ENCODE results near the gene NRP2.

Gene NRP2

GRCh38 chr2:205701509-205701908, 19.2 kb downstream of the NRP2 start:
- H3K4me3 ChIP-seq (ENCODE audit: low read length), result no peak overlapping the region
- TF ChIP-seq ZNF274 (IDR thresholded peaks at IDR 0.05; ENCODE audit: low read depth, low read length), result no peak

GRCh38 chr2:205702576-205702975, 20.3 kb downstream of the NRP2 start:
- H3K4me3 ChIP-seq (ENCODE audit: low read length), result no peak overlapping the region
- no peak for TF ChIP-seq ZNF274 (IDR thresholded peaks at IDR 0.05; ENCODE audit: low read depth, low read length)

GRCh38 chr2:205703471-205704126, 21.3 kb downstream of the NRP2 start:
- H3K4me3 ChIP-seq (ENCODE audit: low read length), result no peak overlapping the region
- no peak for TF ChIP-seq ZNF274 (IDR thresholded peaks at IDR 0.05; ENCODE audit: low read depth, low read length)

- H3K4me3 ChIP-seq (ENCODE audit: low read length), result no peak overlapping the region
- TF ChIP-seq ZNF274 (IDR thresholded peaks at IDR 0.05; ENCODE audit: low read depth, low read length), result no peak
These were observed 21.9 kb downstream of the NRP2 start for GRCh38 chr2:205704127-205704741.

- no peak for TF ChIP-seq ZNF274 (IDR thresholded peaks at IDR 0.05; ENCODE audit: low read depth, low read length)
- no peak overlapping the region for H3K4me3 ChIP-seq (ENCODE audit: low read length)
These were observed 23.4 kb downstream of the NRP2 start for GRCh38 chr2:205705511-205706349.

GRCh38 chr2:205706769-205707381, 24.6 kb downstream of the NRP2 start:
- no peak overlapping the region; the same call in 1 of the 2 replicates for H3K4me3 ChIP-seq (ENCODE audit: low read length)
- no peak for TF ChIP-seq ZNF274 (IDR thresholded peaks at IDR 0.05; ENCODE audit: low read depth, low read length)

- no peak overlapping the region for H3K4me3 ChIP-seq (ENCODE audit: low read length)
- TF ChIP-seq ZNF274 (IDR thresholded peaks at IDR 0.05; ENCODE audit: low read depth, low read length), result no peak
These were observed 25.9 kb downstream of the NRP2 start for GRCh38 chr2:205708231-205708631.

GRCh38 chr2:205709319-205709718, 27.0 kb downstream of the NRP2 start:
- no peak overlapping the region; the same call in 1 of the 2 replicates for H3K4me3 ChIP-seq (ENCODE audit: low read length)
- TF ChIP-seq ZNF274 (IDR thresholded peaks at IDR 0.05; ENCODE audit: low read depth, low read length), result no peak

- no peak for TF ChIP-seq ZNF274 (IDR thresholded peaks at IDR 0.05; ENCODE audit: low read depth, low read length)
- H3K4me3 ChIP-seq (ENCODE audit: low read length), result no peak overlapping the region
These were observed 30.2 kb downstream of the NRP2 start for GRCh38 chr2:205712508-205712907.

- TF ChIP-seq ZNF274 (IDR thresholded peaks at IDR 0.05; ENCODE audit: low read depth, low read length), result no peak
- no peak overlapping the region for H3K4me3 ChIP-seq (ENCODE audit: low read length)
These were observed 30.8 kb downstream of the NRP2 start for GRCh38 chr2:205713086-205713485.

GRCh38 chr2:205714058-205714776, 31.9 kb downstream of the NRP2 start:
- H3K4me3 ChIP-seq (ENCODE audit: low read length), result no peak overlapping the region
- no peak for TF ChIP-seq ZNF274 (IDR thresholded peaks at IDR 0.05; ENCODE audit: low read depth, low read length)

- no peak overlapping the region for H3K4me3 ChIP-seq (ENCODE audit: low read length)
- TF ChIP-seq ZNF274 (IDR thresholded peaks at IDR 0.05; ENCODE audit: low read depth, low read length), result no peak
These were observed 32.8 kb downstream of the NRP2 start for GRCh38 chr2:205714789-205715720.

Data from GM08714 (cell line).